HG02610 (cell line): Measurements from ENCODE around the gene CARS2.
"Not testable (repeated sequence)": the region's sequence is repeated elsewhere in the genome, so short reads cannot be mapped to it uniquely, and the experiment has no call there.

Experiments used
- ATAC-seq: cut with Tn5 transposase; IDR thresholded peaks from one replicate; pipeline ENCODE4 v1.9.1; 2021; ENCODE audit warnings: mild to moderate bottlenecking, moderate library complexity; ENCODE audit not compliant: unreplicated experiment

Gene CARS2

DNA sequence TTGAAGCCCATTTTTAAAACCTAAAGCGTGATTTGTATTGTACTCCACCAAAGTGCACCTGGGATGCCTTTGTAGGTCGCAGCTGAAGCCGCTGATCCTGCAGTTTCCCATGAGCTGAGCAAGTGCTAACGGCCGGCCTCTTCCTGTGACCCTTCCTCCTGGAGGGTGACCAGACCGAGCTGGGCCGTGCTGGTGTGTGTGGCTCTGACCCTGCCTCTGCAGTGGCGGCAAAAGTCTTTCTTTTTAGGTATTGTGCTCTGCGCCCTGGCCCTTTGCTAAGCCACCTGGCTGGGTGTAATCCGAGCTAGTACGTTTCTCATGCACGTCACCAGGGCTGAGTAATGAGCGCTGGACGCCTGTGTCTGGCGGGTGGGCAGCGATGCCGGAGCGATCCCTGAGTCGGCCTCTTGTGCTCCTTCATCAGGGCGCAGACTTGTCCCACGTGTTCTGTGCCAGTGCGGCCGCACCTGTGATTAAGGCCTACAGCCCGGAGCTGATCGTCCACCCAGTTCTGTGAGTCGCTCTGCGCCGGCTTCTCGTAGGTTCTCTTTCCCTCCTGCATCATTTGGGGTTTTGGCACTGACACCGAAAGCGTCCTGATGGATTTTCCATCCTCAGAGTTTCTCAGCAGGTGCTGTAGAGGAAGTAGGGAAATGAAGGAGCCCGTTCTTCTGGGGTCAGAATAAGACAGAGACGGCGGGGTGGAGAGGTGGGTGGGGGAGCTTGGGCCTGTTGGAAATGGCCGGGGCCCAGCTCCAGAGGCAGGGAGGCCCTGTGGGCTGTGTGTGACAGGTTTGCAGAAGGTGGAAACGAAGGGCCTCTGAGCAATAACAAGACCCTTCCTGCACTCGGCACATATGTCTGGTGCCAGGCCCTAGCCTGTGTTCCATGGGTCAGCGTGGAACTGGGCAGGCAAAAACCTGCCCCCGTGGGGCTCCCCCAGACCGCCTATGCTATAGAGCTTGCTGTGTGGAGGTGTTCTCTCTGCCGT is 80.9 kb downstream of the CARS2 start:
- ATAC-seq, result no peak

DNA sequence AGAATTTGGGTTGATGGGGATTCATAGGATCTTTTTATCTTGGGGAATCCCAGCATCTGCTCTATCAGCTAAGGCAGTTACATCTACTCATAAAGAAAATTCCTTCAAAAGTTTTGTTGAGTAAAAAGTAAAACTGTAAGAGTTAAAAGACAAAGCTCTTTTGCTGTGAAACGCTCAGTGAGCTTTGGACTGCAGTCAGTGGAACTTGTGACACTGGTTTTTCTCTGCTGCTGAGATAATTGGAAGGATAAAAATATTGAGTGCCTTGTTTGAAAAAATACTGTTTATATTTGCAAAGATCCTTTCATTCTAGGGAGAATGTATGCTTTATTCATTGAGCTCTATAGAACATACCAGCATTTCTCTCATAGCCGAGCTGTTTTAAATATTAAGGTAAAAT is 85.3 kb downstream of the CARS2 start:
- ATAC-seq, result no peak

DNA sequence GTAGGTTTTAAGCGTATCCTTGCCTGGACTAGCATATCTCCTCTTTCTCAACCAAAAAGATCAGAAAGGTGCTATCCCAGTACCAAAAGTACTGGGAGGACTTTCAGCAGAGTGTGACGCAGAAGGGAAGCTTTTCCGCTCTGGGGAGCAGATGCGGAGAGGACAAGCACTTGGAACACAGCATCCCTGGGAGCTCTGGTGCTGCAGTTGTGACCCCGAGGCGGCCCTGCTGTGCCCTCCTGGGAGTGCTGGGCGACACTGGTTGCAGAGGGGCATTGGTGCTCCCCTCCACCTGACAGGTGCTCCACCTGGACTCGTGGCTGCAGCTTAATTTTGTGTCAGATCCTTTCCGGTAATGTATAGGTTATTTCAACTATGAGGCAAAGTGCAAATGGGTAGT is 87.1 kb downstream of the CARS2 start:
- ATAC-seq, result no peak

DNA sequence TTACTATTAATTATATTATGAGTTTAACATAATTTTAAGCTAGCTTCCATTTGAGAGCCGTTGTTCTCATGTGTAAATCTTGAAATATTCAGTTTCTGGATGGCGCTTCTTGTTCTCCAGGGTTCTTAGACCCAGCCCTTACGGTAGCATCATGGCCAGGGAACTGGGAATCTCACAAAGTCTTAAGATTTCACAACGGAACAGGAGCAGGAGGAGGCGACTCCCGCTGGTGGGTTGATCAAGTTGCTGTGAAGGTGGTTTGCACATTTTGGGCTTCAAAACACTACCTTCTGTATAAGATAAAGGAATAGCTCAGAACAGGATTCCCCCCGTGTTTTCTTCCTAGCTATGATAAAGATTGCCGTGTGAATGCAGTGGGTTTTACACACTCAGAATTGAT is 87.7 kb downstream of the CARS2 start:
- no peak for ATAC-seq

DNA sequence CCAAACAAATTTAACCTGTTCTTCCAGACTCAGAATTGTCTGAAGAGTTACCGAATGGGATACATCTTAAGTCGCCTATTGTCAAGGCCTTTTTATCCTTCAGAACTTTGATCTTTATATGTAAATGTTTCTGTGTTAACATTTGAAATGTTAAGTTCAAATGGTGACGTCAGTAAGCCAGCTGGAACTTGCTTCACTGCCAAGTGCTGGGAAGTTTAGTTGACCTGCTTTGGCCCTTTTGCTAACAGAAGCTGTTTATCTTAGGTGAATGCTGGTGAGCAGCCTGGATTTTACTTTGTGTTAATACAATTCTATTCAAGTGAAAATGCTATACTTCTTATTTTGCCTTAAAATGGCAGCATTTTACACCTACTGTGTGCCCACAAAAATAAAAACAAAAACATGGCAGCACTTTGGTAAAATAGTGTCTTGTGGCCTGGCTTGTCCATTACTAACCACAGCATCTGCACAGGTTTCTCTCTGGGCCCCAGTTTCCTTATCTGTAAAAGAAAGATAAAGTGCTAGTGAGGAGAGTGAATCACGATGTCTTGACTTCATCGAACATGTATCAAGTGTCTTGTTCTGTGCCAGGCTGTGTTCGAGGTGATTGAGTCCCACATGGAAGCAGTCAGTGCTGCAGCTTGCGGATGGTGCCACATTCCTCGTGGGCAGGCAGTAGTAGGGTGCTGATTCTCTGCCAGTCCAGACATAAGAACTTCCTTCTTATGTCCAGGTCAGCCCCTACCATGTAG is 88.4 kb downstream of the CARS2 start:
- ATAC-seq, result no peak

DNA sequence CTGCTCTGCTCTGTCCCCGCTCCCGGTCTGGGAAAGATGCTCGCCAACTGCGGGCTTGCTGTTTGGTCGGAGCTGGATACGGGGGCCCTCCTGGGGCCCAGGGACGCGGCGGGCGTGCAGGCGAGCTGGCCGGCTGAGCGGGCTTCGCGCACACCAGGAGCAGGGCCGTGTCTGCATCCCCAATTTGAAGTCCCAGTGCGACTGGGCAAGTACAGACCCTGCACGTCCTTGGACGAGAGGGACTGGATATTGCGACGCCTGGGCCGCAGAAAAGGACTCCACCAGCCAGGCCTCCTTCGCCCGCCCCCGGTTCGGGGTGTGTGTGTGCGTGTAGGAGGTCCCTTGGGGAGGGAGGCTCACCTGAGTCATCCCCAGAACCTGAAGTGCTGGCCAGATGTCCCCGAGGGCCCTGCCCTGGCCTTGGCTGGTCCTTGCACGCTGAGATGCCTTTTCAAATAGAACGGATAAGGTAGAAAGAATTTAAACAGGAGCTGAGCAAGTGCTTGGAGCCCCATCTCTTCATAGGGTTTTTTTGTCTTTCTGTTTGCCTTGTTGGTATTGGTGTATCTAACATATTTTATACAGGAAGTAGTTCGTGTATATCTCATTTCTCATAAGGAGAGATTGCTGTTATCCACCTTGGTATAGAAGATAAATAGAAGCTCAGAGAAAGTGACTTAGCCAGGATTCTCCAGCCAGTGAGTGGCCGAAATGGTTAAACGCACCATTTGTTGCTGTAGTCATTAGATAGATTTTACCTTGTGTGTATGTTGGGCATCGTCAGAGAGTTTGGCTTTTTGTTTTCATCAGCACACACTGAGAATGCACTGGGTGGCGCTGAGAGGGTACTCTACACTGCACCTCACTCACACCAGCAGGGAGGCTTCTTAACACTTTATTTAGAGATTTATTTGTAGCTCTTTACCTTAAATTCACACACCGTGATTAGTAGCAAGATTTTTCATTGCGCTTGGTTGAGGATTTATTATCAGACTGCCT is 89.5 kb downstream of the CARS2 start:
- peak; percentile 60 for ATAC-seq

DNA sequence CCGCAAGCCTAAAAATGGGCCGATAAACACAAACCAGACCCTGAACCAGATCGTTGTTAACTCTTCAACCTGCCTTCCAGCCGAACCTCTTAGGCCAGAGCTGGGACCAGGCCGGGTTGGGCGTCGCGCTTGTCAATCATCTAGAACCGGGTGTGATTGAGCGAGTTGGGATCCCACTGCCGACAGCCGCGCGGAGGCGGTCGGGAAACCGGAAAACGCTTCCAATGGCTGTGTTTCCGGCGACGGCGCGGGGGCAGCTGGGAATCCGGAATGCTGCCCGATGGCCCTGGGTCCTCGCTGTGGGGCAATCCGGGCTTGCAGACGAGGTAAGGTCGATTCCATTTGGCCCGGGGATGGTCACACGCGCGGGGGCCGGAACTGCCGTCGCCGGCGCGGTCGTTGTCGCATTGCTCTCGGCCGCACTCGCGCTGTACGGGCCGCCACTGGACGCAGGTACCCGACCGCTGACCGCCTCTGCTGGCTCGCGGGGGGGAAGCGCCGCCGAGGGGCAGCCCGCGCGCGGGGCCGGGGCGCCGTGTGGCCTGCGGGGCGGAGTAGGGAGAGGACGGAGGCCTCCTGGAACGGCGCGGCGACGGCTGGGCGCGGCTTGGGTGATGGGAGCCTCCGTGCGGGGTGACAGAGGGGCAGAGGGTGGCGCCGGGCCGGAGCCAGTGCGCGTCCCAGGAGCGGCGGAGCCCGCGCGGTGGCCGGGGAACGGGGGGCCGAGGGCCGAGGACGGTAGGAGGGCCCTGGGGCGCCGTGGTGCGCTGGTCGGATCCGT is 90.4 kb downstream of the CARS2 start, which contains the start of gene NAXD:
TSS of gene NAXD (plus strand) at position 224 of the 781 bp plus-strand sequence. CDS start at position 281, 57 bp downstream.
- peak; percentile 90 for ATAC-seq

DNA sequence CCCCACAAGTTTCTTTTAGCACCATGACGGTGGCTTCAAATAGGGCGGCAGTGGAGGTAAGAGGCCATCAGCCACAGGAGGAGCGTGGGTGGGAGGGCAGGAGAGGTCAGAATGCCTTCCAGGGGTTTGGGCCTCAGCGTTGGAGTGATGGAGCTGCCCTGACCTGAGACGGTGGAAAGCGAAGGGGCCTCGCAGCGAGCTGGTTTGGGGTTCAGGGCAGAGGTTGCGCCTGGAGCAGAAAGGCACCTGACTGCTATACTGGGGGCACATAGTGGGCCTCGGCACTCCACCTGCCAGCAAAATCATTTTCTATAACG is 91.0 kb downstream of the CARS2 start:
- ATAC-seq, result no peak

DNA sequence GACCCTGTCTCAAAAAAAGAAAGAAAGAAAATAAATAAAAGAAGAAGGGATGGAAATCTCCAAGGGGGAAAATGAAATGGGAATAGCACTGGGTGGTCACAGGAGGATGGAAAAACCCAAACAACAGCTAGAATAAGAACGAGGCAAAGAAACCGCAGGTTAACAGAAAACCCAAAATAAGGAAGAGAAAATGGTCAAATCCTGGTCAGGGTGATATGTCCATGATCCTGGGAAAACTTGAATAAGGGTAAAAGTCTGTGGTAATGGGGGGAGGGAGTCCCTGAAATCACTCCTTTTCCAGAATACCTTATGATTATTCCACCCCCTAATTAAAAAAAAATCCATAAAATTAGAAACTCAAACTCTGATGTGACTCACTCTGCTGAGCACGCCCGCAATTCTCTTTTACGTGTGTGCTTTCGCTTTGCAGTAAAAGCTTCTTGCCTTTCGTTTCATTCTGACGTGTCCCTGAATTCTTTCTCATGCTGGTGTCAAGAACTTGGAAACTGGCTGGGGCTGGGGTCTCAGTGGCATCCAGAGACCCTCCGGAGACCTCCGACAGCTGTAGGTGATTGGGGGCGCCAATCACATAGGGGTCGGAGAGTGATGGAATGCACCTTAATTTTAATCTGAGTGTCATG is 94.8 kb downstream of the CARS2 start:
- ATAC-seq, result no peak

DNA sequence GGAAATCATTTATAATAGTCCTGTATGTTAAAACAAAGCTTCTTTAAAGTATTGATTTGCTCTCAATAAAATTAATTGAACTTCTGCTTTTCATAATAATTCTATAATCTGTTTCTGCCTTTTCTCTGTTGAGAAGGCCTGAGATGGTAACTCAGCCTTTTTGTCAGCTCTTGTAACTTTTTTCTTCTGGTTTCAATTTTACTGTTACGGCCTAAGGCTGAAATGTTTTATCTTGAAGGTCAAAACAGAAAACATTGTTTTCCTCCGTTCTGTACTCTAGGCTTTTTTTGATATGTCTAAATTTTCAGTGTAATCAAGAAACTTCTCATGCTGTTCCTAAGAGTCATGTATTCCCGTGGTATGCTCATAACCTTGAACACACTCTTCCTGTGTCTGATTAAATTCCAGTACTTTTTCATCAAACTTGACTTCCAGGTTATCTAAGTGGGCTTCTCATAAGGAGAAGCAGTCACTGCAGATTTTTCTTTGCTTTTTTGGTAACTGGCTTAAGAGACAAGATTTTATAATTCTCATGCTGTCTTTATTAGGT is 98.2 kb downstream of the CARS2 start:
- no peak for ATAC-seq

DNA sequence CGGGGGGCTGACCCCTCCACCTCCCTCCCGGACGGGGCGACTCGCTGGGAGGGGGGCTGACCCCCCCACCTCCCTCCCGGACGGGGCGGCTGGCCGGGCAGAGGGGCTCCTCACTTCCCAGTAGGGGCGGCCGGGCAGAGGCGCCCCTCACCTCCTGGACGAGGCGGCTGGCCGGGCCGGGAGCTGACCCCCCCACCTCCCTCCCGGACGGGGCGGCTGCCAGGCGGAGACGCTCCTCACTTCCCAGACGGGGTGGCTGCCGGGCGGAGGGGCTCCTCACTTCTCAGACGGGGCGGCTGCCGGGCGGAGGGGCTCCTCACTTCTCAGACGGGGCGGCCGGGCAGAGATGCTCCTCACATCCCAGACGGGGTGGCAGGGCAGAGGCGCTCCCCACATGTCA is 99.6 kb downstream of the CARS2 start:
- ATAC-seq, result not testable (repeated sequence)

DNA sequence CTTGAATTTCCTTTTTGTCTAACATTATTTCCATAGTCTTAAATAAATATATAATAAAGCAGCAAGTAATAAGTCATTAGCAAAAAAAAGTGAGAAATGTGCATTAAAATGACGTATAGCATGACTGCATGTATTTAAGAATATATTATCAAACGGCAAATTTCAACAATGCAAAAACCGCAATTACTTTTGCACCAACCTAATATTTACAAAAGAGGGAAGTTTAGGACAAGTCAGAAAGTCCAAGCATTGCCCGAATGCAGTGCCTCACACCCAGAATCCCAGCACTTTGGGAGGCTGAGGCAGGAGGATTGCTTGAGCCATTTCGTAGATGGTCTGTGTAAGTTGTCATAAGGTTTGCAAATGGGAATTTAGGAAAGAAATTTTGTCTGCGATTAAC is 100.8 kb downstream of the CARS2 start:
- no peak for ATAC-seq

DNA sequence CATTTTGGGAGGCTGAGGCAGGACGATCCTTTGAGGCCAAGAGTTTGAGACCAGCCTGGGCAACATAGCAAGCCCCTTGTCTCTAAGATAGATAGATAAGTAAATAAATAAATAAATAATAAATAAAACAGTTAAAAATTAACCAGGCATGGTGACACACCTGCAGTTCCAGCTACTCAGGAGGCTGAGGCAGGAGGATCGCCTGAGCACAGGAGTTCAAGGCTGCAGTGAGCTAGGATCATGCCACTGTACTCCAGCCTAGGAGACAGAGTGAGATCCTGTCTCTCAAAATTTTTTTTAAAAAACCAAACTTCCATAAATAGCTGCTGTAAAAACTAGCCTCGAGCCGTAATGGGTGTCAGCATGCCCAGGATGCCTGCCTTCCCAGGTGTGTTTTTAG is 104.9 kb downstream of the CARS2 start:
- ATAC-seq, result no peak

DNA sequence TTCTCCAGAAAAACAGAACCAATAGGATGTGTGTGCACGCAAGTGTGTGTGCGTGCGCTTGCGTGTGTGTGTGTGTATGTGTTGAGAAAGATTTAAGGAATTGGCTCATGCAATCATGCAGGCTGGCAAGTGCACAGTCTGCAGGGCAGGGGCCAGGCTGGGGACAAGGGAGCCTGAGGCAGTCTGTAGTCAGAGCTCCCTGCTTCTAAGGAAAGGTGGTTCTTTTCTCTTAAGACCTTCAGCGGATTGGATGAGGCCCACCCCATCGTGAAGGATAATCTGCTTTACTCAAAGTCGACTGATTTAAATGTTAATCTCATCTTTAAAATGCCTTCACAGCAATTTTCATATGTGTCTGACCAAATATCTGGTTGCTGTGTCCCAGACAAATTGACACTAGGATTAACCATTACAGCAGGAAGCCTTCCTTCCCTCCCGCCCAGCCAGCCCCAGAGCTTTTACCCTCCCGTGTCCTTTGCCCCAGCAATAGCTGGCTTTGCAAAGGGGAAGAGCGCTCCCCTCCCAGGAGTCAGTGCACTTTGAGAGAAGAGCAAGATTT is 105.6 kb downstream of the CARS2 start:
- ATAC-seq, result no peak

DNA sequence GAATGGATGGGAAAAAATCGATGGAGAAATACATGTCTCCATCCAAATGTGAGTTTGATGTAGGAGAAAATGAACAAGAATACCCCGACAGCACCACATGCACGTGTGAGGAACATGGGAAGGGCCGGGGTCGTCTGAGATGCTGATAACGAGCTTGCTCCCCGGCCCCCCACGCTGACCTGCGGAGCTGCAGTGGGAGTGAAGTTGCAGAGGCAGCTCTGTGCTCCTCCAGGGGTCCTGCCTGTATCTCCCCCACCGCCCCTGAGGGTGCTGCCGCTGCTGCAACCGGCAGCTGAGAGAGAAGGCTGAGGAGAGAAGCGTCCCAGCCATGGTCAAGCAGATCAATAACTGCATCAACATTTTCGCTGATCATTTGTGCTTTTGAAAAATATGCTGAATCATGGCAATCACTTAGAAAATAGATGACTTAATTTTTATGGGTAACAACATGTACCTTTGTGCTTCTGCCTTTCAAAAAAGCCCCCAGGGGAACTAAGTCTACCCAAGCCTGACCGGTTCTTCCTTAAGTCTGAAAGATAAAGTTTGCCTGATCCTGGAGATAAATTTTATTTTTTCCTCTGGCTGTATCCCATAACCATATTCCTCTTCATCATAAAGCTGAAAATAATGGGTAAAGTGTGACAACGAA is 108.8 kb downstream of the CARS2 start:
- no peak for ATAC-seq

DNA sequence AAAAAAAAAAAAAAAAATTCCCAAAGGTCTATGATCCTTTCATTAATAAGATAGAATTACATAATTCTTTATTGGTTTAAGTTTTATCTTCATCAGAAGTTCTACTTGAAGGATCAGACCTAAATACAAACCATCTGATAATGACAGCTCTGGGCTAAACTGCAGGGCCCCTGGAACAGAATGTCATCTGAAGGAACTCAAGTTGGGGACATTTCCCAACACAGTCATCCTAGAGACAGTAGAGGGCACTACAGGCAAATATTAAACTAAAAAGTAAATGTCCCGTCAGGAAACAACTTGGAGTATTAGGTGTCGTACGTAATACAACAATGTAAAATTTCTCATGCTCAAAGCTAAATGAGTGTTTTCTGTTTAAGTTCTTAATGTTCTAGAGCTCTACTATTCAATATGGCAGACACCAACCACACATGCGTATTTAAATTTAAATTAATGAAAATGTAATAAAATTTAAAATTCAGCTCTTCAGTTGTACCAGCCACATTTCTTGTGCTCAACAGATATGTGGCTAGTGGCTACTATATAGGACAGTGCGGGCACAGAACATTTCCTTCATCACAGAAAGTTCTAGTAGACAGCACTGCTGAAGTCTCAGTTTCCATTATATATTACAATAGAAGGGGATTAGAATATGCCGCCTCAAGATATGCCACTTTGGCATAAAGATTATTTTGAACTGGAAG is 112.3 kb downstream of the CARS2 start:
- peak; percentile 80 for ATAC-seq

DNA sequence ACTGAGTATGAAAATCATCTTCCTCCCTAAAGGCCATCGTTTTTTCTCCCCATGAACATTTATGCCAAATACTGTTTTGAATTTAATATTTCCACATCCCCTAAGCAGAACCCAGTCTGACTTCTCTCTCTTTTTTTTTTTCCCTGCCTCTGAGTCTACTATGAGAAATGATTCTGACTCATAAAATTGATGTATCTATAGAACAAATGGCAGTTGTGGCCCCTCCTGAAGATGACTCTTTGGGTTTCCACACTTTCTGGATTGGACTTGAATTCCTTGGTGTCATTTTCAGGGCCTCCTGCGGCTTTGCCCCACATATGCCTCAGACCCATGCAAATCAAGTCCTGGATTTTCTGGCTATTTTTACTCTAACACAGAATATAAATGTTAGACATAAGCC is 113.3 kb downstream of the CARS2 start:
- ATAC-seq, result no peak
